GM15510 (cell line): ENCODE measurements around the gene SGCD.

ENCODE experiments used
- POLR2A ChIP-seq: IDR thresholded peaks from 3 replicates; pipeline ENCODE4 v1.6.1; 2011; ENCODE audit warnings: borderline replicate concordance; ENCODE audit not compliant: insufficient read length; ENCODE audit errors: extremely low read depth

The SGCD gene

DNA sequence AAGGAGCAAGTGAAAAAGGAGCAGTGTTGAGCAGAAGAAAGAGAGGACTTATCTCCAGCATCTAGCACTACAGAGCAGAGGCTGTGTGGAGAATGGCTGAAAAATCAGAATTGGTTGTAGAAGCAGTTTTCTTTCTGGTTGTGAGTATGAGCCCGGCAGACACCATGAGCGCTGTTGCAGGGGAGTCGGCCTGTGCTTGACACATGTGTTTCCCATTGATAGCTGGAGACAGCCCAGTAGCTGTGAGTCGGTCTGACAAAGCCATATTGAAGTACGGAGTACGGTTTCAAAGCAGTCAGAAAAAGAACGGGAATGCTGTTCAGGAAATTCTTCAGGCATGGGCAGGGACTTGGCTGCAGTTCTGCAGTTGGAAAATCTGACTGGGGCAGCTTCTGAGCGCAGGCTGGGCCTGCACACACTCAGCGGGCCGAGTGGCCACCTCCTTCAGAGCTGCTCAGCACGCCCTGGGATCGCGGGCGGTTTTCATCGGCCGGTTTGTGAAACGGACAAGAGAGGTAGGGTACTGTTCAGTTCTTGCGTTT lies at the start of gene SGCD:
Gene SGCD (plus strand): TSS at position 447 of the 542 bp plus-strand sequence.
- no peak for TF ChIP-seq POLR2A

DNA sequence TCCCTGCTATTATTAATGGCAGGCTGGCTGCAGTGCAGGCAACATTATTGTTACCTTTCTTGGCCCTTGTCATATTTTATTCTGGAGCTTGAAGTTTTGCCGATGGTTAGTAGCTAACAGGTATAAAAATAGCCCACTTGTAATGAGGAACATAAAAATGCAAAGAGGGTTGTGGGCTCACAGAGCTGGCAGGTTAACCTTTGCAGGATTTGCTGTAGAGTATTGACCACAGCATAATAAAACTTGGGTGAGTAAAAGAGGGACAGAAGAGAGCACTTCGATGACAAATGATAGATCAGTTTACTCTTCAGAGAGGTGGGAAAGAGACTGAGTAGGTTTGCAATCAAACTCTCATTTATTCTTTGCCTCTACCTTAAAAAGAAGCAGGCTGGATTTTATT lies 49.7 kb upstream of the SGCD start:
- no peak for TF ChIP-seq POLR2A

- no peak for TF ChIP-seq POLR2A
These were observed 31.5 kb upstream of the SGCD start for GRCh38 chr5:156295431-156295830.

GRCh38 chr5:156310115-156310514 lies 16.8 kb upstream of the SGCD start:
- no peak for TF ChIP-seq POLR2A

DNA sequence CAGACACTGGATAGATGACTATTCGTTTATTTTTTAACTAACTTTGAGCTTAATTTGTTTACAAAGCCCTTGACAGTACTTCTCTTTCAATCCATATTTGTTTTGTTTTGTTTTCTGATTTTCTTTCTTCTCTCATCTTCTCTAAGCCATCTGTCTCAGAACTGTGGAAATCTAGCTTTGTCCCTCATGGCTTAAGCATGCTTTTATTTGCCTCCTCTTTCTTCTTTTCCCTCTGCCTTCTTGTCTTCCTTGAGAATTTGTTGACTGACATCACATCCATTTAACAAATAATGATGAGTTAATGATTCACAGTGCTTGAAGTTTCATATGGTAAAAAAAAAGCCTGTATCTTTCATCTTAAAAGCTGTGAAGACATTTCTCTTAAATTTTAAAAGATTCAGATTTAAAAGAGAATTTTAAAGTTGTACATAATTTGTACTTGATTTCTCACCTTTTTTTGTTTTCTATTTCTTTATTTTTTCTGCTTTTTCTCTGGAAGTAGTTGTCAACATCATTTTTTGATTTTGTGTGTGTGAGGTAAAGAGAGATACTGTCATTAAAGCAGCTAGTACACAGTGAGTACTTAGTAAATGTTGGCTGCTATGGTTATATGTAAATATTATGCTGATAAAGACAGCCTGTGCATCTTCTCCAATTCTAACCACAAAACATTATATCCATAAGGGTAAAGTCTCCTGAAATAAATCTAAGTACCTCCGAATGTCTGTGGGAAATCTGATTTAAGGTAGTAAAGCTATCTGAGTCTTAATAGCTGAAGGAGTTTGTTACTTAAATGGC lies 13.9 kb upstream of the SGCD start:
- no peak for TF ChIP-seq POLR2A

DNA sequence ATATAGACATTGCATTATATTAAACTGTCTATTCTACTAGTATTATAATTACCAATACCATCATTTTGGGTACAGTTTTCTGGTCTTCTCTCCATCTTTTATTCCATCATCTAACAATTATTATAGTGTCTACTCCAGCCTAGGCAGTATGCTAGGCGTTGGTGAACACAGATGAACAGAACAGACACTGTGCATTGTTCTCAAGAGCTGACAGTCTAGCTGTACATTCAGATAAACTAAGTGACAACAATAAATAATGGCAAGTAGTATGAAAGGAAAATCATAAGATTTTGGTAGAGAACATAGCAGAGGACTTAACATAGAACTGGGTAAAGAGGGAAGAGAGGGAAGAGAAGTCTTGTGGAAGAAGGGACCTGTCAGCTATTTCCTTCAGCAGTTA lies 12.5 kb upstream of the SGCD start:
- no peak for TF ChIP-seq POLR2A

- no peak for TF ChIP-seq POLR2A
These were observed 4.3 kb upstream of the SGCD start for GRCh38 chr5:156322666-156323065.

DNA sequence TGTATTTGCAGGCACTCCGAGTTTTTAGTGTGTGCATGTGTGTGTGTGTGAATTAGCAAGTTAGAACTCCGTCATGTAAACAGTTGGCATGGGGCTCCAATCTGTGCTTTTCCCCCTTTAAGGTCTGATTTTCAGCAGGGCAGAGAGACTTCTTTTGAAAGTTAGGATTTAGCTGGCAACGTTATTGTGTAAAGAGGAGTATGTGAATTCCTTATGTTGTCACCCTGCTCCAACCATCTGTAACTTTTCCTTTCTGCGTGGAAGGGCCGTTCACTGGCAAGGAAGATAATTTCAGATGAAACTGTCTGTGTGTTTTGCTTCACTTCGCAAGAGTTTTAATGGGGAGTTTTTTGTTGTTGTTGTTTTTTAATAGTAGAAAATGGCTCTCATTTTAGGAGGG lies 332 bp downstream of the SGCD start:
- TF ChIP-seq POLR2A: no peak

DNA sequence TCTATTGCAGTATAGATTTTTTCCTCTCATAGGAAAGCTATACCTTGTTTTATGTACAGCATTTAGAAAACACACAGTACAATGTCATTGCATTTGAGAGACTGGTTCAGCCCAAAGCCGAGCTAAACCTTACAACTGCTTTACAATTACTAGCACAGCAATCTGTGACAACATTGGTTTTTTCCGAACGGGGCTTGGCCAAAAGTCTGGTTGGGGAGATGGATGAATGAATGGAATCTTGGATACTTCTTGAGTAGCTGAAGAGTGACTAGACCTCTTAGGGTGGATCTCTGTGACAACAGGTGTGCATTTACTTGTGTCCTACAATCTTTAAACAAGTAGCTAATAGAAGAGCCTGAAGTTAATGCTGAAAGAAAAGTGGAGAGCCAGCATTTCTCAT lies 1.2 kb downstream of the SGCD start:
- no peak for TF ChIP-seq POLR2A

DNA sequence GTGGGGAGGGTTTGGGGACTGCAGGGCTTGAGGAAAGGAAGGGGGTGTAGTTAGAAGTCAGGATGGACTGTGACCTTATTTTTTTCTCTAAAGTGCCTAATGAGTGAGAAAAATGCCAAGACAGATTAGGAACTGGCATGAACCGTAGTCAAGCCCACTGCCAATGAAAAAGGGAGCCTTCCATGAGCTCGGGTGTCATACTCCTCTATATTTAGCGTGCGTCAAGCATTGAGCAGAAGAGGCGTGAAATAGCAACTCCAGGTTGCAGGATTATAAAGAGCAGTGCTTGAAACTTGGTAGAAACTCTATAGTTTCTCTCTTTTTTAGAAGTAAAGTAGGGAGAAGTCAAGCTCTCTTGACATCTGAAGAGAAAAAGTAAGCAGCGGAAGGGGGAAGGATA lies 1.8 kb downstream of the SGCD start:
- TF ChIP-seq POLR2A: no peak

GRCh38 chr5:156329171-156329611 lies 2.2 kb downstream of the SGCD start:
- no peak for TF ChIP-seq POLR2A

GRCh38 chr5:156330141-156330870 lies 3.3 kb downstream of the SGCD start:
- TF ChIP-seq POLR2A: no peak

GRCh38 chr5:156331181-156331580 lies 4.2 kb downstream of the SGCD start:
- TF ChIP-seq POLR2A: no peak

DNA sequence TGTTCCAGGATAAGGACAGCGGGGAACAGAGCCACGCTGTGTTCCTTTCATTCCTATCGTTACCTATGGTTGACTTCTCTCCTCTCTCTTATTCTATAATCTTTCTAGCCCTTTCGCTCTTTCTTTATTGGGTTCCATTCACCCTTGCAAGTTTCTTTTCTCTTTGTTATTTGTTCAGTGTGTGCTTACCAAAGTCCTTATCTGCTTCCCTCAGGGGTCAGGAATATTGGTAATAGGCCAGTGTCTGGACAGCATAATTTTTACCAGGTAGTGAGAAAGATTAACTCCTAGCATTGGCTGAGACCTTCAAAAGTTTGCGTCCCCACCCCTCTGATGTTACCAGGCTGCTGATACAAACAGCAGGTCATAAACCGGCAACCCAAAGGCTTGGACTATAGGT lies 4.9 kb downstream of the SGCD start:
- no peak for TF ChIP-seq POLR2A

GRCh38 chr5:156332245-156332644 lies 5.3 kb downstream of the SGCD start:
- no peak for TF ChIP-seq POLR2A
